C4-2B (cell line): ENCODE data around the gene SUPT5H.
A peak's percentile ranks its signal among the peaks of the same experiment; 100 is the strongest.

ENCODE experiments used
- H3K27ac ChIP-seq: fragments of 450-650 bp; 2 replicates; pipeline ENCODE4 v1.5.1; 2017
- CTCF ChIP-seq: fragments of 450-650 bp; conservative IDR thresholded peaks from 2 replicates; pipeline ENCODE4 v1.5.1; 2017; ENCODE audit warnings: mild to moderate bottlenecking
- ZFX ChIP-seq: fragments of 450-650 bp; IDR thresholded peaks from 2 replicates; pipeline ENCODE4 v1.6.1; 2017

SUPT5H gene

DNA sequence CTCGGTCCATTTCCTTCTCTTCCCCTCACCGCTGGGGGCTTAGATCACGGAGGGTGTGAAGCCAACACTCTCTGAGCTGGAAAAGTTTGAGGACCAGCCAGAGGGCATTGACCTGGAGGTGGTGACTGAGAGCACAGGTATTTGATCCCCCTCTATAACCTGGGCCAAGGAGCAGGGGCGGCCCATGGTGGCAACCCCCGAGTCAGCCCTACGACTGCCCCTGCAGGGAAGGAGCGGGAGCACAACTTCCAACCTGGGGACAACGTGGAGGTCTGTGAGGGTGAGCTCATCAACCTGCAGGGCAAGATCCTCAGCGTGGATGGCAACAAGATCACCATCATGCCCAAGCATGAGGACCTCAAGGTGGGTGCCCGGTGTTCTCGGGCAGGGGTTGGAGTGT is 23.7 kb downstream of the SUPT5H start:
- H3K27ac ChIP-seq: no peak overlapping the region
- TF ChIP-seq ZFX: no peak
- TF ChIP-seq CTCF: no peak

DNA sequence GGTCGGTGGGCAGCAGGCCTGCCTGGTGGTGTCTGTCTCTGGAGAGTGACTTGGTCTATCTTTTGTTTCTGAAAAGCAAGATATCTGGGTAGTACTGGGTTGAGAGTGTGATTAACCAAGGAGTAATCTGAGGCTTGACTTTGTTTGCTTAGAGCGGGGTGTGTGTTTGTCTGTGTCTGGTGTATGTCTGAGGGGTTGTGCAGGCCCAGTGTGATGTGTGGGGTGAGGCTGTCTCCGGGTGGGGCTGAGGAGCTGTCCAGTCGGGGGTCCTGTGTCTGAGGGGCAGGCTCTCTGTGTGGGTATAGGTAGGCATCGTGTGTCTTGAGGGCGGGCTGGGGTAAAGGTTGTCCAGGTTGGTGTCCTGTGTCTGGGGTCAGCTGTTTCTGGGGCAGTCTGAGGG is 24.2 kb downstream of the SUPT5H start:
- TF ChIP-seq ZFX (no peak), CTCF (no peak)
- H3K27ac ChIP-seq: no peak overlapping the region

DNA sequence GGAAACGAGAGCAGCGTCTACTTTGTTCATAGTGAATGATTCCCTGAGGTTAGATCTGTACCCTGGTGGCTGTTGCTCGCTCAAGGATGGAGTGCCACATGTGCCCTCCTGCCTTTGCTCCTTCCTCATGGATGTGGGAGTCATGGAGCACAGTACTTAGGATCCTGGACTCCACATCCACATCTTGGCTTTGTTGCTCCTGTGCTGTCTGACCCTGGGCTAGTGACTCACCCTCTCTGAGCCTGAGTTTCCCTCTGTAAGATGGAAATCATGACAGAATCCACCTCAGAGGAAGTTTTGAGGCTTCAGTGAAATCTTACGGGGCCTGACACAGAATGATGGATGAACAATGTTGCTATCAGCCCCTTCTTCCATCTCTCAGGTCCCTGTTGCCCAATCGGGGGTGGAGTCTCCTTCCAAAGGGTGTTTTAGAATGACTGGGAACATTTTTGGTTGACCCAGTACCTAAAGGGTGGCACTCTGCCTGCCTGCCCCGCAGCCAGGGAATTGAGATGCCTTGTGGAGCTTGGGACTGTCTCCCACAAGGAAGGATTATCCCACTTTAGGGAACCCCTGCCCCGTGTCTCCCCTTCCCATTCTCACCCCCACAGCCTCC is 25.4 kb downstream of the SUPT5H start:
- H3K27ac ChIP-seq: no peak overlapping the region
- no peak for TF ChIP-seq CTCF
- no peak for TF ChIP-seq ZFX

GRCh38 chr19:39471756-39472536 is 26.6 kb downstream of the SUPT5H start:
- no peak for TF ChIP-seq CTCF
- no peak overlapping the region for H3K27ac ChIP-seq

- TF ChIP-seq ZFX (no peak), CTCF (no peak)
- no peak overlapping the region for H3K27ac ChIP-seq
Measured at GRCh38 chr19:39472746-39473442, 27.5 kb downstream of the SUPT5H start.

DNA sequence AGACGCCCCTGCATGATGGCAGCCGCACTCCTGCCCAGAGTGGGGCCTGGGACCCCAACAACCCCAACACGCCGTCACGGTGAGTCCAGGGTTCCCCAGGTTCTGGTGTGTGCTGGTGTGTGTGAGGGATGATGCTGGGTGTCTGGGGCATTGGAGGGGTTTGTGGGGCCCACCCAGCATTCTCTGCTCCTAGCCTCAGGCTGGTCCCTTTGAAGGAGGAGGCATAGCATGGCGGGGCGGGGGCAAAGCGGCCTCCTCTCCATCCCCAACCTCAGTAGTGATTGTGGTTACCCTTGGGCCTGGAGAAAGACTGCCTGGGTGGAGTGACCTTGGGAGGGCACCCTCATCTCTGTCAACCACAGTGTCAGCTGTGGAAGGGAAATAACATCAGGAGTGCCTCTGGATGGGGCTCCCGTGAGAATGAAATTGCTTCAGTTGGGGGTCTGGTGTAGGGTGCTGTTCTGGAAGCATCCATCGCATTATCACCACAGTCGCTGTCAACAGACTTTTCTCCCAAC is 28.1 kb downstream of the SUPT5H start:
- TF ChIP-seq CTCF (no peak), ZFX (no peak)
- H3K27ac ChIP-seq: no peak overlapping the region

GRCh38 chr19:39474139-39474620 is 28.8 kb downstream of the SUPT5H start:
- H3K27ac ChIP-seq: no peak overlapping the region
- TF ChIP-seq ZFX (no peak), CTCF (peak; percentile 94)
